Epithelial cell of esophagus (primary cell): ENCODE data around the gene ATP1B1.

Source experiments
- DNase-seq: peaks from one replicate; pipeline ENCODE4 v3.0.0; 2010; ENCODE audit warnings: low read depth
- H3K4me3 ChIP-seq: 2 replicates; pipeline ENCODE4 v1.5.1; 2011; ENCODE audit warnings: mild to moderate bottlenecking, low read length, control low read depth
- TF ChIP-seq, protein P1 (sequence below): IDR thresholded peaks from 2 replicates; pipeline ENCODE4 v1.5.1; 2011; ENCODE audit warnings: low read depth, mild to moderate bottlenecking, low read length, control low read depth, inconsistent platforms; ENCODE audit not compliant: insufficient read depth; ENCODE audit errors: missing control alignments

The ATP1B1 gene

DNA sequence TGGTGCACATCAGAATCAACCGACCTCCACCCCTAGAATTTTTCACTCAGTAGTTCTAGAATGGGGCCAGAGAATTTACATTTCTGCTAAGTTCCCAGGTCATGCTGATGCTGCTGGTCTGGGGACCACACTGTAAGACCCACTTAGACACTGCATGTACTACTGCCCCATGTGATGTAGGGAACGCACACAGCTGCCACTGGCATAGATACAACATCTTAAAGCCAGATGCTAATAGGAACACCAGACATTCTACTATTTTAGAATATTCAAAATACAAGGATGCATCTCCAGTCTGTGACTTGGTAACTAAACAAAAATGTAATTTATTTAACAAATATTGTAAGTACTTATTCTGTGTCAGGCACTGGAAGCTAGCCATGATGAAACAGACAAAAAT is 14.1 kb upstream of the ATP1B1 start:
- TF ChIP-seq, protein P1, sequence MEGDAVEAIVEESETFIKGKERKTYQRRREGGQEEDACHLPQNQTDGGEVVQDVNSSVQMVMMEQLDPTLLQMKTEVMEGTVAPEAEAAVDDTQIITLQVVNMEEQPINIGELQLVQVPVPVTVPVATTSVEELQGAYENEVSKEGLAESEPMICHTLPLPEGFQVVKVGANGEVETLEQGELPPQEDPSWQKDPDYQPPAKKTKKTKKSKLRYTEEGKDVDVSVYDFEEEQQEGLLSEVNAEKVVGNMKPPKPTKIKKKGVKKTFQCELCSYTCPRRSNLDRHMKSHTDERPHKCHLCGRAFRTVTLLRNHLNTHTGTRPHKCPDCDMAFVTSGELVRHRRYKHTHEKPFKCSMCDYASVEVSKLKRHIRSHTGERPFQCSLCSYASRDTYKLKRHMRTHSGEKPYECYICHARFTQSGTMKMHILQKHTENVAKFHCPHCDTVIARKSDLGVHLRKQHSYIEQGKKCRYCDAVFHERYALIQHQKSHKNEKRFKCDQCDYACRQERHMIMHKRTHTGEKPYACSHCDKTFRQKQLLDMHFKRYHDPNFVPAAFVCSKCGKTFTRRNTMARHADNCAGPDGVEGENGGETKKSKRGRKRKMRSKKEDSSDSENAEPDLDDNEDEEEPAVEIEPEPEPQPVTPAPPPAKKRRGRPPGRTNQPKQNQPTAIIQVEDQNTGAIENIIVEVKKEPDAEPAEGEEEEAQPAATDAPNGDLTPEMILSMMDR, result no peak
- no peak for DNase-seq
- no peak overlapping the region for H3K4me3 ChIP-seq

DNA sequence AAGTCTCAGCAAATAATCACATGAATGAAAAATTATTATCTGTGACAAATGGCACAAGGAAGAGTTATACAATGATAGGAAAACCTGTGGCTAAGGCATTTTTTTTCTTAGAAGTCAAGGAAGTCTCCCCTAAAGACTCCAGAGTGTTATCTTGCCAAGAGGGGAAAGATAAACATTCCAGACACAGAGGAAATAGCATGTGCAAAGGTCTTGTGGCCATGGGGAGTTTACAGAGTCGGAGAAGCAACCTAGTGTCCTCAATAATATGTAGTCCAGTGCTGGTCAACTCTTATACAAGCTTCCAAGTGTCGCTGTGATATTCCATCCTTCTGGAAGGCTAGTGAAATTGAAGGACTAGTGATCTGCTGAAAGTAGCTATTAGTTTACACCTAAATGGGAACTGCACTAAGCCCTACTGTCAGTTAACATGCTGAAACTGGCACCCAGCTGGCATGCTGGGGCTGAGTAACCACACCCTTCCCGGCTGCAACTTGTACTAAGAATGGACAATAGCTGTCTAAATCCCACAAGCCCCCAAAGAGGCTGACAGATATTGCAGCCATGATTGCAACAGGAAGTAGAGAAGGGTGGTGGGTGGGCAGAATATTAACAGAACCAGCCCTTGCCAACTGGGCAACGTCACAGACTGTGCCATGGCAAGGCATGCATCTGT is 11.5 kb upstream of the ATP1B1 start:
- TF ChIP-seq, protein P1, result no peak

DNA sequence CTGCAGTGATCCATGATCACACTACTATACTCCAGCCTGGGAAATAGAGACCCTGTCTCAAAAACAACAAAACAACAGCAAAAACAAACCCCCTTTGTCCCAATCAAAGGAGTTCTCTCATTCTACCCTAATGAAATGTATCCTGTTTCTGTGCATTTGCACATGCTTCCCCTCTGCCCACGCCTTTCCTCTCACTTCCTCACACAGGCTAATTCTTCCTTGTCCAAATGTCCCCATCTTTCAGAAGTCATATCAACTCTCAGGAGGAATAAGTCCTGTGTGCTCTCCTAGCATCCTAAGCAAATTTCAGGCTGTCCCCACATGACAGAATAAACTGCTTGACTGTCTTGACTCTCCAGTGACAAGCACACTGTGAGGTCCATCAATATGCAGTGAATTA is 8.1 kb upstream of the ATP1B1 start:
- TF ChIP-seq, protein P1, result no peak
- no peak for DNase-seq
- H3K4me3 ChIP-seq, result no peak overlapping the region

More for the DNA sequence above, 11.5 kb upstream of the ATP1B1 start:
- no peak overlapping the region for H3K4me3 ChIP-seq
- peak; percentile 54 for DNase-seq

DNA sequence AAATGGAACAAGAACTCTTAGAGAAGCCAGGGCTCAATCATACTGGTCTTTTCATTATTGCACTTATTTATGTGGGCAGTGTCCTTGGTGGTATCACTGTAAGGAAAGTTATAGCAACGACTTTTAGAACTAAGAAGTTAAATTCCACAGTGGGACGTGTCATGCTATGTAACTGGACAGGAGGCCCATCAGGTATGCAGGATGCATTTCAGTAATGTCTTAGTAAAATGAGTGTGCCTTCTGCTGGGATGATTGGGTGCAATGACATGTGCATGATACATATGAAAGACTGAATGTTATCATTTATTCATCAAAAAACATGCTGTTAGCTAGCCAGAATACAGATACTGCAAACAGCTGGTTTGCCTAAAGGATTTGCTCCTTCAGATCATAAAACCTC is 6.9 kb upstream of the ATP1B1 start:
- TF ChIP-seq, protein P1, result no peak
- no peak overlapping the region for H3K4me3 ChIP-seq
- no peak for DNase-seq

DNA sequence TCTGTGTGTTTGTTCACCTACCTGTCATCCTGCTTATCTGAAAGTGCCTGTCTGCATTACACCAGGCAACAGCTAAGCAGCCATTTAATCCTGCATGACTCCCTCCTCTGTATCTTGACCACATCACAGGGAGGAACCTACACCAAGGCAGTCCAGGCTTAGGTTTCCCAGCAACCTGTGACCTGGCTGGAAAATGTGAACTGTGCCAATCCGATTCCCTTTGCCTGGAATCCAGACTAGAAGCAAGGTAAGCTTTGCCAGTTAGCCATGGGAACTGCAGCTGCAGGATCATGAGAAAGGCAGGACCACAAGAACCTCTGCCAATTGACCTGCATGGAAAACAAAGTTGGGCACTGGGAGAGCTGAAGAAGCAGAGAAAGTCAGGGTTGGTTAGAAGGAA is 6.3 kb upstream of the ATP1B1 start:
- TF ChIP-seq, protein P1, result no peak
- DNase-seq, result no peak
- H3K4me3 ChIP-seq, result no peak overlapping the region

DNA sequence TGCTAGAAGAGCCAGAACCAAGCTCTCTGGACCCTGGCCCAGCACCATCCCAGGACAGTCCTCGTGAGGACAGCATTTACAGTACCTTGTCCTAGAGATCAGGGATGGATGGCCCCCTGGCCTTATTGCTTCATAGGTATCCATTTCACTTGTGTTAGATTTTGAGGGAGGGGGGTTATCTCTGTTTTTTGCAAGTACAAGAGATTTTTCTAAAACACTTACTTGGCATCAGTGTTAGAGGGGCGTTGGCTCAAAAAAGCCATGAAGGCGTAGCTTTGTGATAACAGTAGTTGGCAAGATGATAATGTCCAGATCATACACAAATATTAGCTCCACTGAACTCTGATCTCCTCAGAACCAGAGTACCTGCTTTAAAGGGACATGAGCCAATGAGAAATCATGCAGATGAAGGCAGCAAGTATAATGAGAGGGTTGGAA is 5.8 kb upstream of the ATP1B1 start:
- no peak overlapping the region for H3K4me3 ChIP-seq
- TF ChIP-seq, protein P1, result no peak
- DNase-seq, result no peak

DNA sequence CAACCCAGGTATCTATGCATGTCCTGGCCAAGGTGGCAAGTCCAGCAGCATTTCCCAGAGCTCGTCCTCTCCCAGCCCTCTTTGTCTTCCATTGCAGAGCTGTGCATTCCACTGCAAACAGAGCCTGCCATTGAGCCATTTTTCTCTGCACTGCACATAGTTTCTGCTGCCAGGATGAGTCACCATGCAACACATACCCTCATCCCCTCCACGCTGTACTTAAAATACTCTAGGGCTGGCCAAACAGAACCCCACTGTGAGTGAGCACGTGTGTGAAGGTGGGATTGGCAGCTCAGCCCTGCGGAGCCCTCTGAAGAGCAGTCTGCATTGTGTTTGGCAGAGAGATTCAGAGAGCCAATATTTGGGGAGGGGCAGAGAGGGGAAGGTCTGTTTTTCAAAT is 3.9 kb upstream of the ATP1B1 start:
- no peak overlapping the region for H3K4me3 ChIP-seq
- peak; percentile 69 for DNase-seq
- TF ChIP-seq, protein P1, result no peak
